ENCODE measurements around the gene FAM131C. TPM values are rescaled to one million over a fixed set of nuclear protein-coding genes. Genes with fewer than 3 reads are reported as not detected.

FAM131C gene
- total and polyA plus RNA-seq, 2 donors, result 0.30 TPM; not detected in 1

DNA sequence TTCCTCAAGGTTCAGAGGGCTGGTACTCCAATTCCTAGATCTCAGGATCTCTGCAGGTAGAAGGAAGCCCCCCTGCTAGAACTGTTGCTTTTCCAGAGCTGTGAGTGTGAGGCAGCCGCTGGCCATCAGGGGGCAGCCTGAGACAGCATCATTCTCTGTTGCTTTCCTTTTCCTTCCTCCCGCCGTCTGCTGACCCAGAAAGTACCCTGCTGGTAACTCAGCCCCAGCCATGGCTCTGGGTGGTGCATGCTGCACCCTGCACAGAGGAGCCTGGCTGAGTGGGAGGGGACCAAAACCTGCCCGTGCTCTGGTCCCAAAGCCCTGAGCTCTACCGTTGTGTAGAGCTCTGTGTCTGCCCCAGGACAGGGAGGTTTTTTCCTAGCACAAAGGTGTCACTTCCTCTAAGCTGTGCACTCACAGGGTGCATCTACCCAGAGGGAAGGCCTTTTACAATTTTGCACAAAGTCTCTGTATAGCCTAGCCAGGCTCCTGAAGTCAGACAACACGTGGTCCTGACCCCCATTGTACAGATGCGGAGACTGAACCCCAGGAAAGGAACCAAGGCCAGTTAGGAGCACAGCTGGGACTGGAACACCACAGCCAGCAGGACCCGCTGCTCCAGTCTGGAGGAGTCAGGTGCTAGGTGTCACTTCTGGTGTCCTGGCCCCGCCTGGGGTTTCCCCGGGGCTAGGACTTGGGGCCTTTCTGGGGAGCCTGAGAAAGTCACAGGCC lies 5.6 kb upstream of the FAM131C start:
- Histone ChIP-seq H3K4me1 (ENCODE audit: insufficient read depth) (no peaks in the 10 kb centered on the region), H3K4me3 (ENCODE audit: low read depth, low read length) (no peak overlapping the region), H3K27ac (ENCODE audit: low read depth) (no peak overlapping the region), H3K36me3 (ENCODE audit: insufficient read depth) (no peaks in the 10 kb centered on the region)
- WGBS, result 35% methylated on average over 10 of the region's 10 CpGs
- no peak for DNase-seq (ENCODE audit: extremely low spot score)

DNA sequence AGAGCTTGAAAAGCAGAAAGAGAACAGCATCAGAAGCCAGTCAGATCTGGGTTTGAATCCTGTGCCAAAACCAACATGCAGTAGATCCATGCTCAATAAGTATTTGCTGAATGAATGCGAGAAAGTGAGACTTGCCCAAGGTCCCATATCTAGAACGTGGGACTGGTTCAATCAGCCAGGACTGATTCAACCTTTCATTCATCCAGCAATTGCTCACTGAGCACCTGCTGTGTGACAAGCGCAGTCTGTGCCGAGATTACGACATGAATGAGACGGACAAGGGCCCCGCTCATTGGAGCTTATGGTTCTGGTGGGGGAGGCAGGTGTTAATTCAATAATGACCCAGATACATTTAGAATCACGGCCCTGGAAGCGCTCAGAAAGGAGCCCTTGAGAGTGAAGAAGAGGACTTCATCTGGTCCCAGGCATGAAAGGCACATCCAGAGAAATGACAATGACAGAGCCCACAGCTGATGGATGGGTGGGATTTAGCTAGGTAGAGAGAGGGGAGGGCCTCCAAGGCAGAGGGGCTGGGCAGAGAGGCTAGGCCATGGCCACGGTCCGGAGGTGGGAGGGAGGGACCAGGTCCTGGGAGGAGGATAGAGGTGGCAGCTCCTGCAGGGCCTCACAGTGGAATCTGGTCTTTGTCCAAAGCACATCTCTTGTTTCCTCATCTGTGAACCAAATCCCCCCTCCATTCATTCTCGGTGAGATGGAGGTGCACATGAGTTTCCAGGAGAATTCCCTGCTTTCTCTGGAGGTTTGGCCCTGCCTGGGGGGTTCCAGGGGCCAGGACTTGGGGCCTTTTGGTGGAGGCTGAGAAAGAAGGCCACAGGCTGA lies 4.2 kb upstream of the FAM131C start:
- 87% methylated on average over 12 of the region's 12 CpGs for WGBS
- H3K27ac ChIP-seq (ENCODE audit: low read depth), result no peak overlapping the region
- no peaks in the 10 kb centered on the region for H3K36me3 ChIP-seq (ENCODE audit: insufficient read depth)
- no peaks in the 10 kb centered on the region for H3K4me1 ChIP-seq (ENCODE audit: insufficient read depth)
- no peak for DNase-seq (ENCODE audit: extremely low spot score)
- H3K4me3 ChIP-seq (ENCODE audit: low read depth, low read length), result no peak overlapping the region

DNA sequence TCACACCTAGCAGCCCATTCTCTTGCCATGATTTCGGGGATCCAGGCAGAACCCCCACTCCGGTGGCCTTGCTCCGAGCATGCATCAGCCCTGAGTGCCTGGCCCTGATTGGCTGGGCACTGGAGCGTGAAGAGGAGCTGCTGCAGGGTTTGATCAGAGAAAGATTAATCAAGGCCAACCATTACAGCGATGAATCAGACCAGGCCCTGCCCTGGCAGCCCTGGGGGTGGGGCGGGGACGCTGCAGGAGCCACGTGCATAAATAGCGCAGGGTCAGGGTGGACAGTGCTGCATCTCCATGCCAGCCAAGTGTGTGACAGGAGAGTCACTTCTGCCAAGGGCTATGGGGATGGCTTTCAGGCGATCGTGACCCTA lies 3.4 kb upstream of the FAM131C start:
- no peak for DNase-seq (ENCODE audit: extremely low spot score)
- Histone ChIP-seq H3K4me3 (ENCODE audit: low read depth, low read length) (no peak overlapping the region), H3K27ac (ENCODE audit: low read depth) (no peak overlapping the region), H3K36me3 (ENCODE audit: insufficient read depth) (no peaks in the 10 kb centered on the region), H3K4me1 (ENCODE audit: insufficient read depth) (no peaks in the 10 kb centered on the region)
- 87% methylated on average over 11 of the region's 11 CpGs for WGBS

DNA sequence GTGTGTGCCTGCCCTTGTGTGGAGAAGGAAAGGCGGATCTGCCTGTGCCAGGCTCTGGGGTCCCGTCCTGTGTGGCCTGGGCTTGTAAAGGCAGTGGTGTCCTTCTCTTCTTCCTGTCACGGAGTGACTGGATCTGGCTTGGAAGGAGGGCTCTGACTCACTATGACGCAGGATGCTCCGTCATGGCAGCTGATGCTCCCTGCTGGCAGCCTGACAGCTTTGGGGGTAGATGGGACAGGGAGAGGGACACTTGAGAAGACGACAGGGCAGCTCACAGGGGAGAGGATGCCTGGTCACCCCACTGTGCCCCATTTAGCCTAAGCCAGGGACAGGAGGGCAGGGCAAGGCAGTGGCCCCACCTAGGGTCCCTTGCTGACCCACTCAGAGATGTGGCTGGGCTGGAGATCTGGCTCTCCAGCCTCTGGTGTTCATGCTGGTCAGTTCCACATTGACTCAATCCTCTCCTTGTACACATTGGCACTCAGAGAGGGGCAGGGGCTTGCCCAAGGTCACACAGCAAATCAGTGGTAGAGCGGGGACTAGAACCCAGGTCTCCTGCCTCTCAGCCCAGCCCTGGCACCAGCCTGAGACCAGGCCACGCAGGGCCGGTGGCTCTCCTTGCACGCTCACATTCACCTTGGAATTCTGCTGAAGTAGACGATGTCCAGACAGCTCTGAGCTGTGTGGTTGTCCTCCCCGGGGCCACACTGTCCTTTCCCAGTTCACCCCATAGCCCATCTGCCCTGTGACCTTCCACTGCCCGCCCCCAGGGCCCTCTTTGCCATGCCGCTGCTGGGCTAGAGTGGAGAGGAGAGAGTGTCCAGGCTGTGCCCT lies 2.8 kb upstream of the FAM131C start:
- WGBS, result 81% methylated on average over 14 of the region's 14 CpGs
- Histone ChIP-seq H3K4me1 (ENCODE audit: insufficient read depth) (no peaks in the 10 kb centered on the region), H3K36me3 (ENCODE audit: insufficient read depth) (no peaks in the 10 kb centered on the region), H3K27ac (ENCODE audit: low read depth) (no peak overlapping the region), H3K4me3 (ENCODE audit: low read depth, low read length) (no peak overlapping the region)
- no peak for DNase-seq (ENCODE audit: extremely low spot score)

DNA sequence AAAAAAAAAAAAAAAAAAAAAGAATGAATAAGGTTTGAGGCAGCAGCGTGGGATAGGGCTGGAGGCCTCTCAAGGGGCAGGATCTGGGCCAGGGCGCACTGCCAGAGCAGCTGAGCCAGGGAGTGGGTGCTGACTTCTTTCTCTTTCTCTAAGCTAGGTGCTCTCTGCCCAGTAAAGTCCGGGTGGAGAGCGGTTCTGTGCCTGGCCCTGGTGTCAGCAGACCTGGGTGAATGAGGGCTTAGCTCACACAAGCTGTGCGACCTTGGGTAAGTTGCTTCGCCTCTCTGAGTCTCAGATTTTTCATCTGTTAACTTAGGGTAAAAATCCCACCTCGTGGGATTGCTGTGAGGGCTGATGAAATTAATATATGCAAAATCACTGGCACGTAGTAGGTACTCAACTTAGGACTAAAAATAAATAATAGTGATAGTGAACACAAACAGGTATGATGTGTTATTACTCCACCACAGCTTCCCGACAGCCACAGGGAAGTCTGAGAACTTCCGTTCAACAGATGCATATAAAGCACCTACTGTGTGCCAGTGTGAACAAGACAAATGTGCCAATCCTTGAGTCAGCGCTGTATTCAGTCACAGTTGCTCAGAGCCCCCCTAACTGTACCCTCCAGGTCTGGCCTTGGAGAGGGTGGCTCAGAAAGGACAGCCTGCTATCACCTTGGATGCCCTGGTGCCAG lies 2.0 kb upstream of the FAM131C start:
- H3K27ac ChIP-seq (ENCODE audit: low read depth), result no peak overlapping the region
- 69% methylated on average over 11 of the region's 11 CpGs for WGBS
- H3K4me1 ChIP-seq (ENCODE audit: insufficient read depth), result no peaks in the 10 kb centered on the region
- H3K4me3 ChIP-seq (ENCODE audit: low read depth, low read length), result no peak overlapping the region
- DNase-seq (ENCODE audit: extremely low spot score), result no peak
- H3K36me3 ChIP-seq (ENCODE audit: insufficient read depth), result no peaks in the 10 kb centered on the region

DNA sequence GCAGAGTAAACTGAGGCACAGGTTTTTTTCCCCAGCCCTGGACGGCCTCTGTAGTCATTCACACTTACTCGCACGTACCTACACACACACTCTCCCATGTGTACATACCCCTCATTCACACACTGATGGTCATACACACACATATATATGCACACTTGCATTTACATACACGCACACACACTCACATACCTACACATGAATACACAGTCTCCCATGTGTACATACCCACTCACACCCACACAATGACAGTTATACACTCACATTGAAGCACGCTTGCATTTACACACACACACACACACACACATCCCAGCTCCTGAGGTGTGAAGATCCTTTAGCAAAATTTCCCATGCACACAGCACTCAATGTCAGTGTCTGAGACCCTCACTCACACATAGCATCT lies 766 bp upstream of the FAM131C start:
- no peaks in the 10 kb centered on the region for H3K4me1 ChIP-seq (ENCODE audit: insufficient read depth)
- H3K27ac ChIP-seq (ENCODE audit: low read depth), result no peak overlapping the region
- no peak for DNase-seq (ENCODE audit: extremely low spot score)
- no peak overlapping the region for H3K4me3 ChIP-seq (ENCODE audit: low read depth, low read length)
- 85% methylated on average over 5 of the region's 5 CpGs for WGBS
- H3K36me3 ChIP-seq (ENCODE audit: insufficient read depth), result no peaks in the 10 kb centered on the region

DNA sequence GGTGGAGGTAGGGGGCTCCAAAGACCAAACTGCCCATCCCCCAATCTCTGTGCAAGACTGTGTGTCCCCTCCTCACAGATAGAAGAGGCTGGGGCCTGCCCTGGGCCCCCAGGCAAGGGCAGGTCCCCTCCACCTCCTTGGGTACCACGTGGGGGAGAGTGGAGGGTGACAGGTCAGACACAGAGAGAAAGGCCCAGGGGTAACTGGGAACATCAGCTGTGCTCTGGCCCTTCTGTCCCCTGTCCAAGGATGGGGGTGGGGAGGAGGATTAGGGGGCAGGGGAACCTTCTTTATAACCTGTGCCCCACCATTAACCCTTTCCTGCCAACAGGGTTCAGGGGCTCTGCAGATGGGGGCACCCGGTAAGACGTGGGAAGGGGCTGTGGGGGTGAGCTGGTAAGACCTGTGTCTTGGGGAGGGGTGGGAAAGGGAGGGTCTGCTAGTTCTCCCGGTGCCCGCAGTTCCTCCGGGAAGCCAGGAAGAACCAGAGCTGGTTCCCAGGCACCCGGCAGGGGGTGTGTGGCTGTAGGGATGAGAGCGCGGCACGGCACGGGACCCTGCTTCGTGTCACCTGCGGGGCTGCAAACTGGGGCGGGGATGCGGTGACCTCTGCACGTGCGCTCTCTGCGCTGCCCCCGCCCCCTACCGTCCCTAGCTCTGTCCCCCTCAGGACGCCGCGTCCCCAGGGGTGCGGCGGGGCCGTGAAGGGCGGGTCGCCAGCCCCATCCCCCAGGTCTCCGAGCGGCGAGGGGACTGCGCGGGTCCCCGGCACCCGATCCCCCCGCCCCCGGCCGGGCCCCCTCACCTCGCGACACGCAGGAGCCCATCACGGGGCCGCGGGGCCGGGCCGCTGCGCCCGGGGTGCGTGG lies 601 bp downstream of the FAM131C start:
- Histone ChIP-seq H3K36me3 (ENCODE audit: insufficient read depth) (no peaks in the 10 kb centered on the region), H3K27ac (ENCODE audit: low read depth) (no peak overlapping the region), H3K4me1 (ENCODE audit: insufficient read depth) (no peaks in the 10 kb centered on the region), H3K4me3 (ENCODE audit: low read depth, low read length) (peak overlapping the region; percentile 35)
- no peak for DNase-seq (ENCODE audit: extremely low spot score)
- WGBS, result 7% methylated on average over 49 of the region's 49 CpGs

DNA sequence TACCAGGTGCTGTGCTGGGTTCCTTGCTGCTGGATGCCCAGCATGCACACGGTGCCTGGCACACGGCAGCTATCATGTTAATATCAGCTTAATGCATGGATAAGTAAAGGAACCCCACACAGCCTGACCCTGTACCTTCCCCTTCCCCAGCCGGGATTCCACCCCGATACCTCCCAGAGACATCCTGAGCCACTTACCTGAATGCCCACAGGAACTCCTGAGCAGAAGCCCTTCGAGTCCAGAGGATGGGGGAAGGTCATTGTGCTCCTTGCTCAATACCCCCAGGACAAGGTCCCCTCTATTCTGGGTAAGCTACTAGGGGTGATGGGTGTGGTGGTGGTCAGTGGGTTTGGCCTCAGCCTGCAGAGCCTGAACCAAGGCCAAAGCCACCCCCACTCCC lies 1.4 kb downstream of the FAM131C start:
- no peak overlapping the region for H3K4me3 ChIP-seq (ENCODE audit: low read depth, low read length)
- H3K36me3 ChIP-seq (ENCODE audit: insufficient read depth), result no peaks in the 10 kb centered on the region
- no peaks in the 10 kb centered on the region for H3K4me1 ChIP-seq (ENCODE audit: insufficient read depth)
- no peak for DNase-seq (ENCODE audit: extremely low spot score)
- H3K27ac ChIP-seq (ENCODE audit: low read depth), result no peak overlapping the region
- WGBS, result 86% methylated on average over 5 of the region's 5 CpGs

DNA sequence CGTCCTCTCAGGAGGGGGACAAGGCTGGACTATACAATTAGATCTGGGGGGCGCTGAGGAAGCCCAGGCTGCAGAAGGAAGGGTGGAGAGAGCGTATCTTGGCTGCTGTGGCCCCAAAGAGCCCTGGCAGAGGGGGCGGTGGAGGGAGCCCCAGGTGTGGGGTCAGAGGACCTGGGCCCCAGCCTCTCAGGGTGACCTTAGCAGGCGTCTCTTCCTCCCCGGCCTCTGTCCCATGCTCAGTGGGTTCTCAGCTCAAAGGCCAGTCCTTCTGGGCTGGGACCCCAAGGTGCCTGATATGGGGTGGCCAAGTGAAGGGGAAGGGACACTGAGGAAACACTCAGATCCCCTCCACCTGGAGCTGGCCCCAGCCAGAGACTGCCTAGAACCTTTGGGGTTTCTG lies 1.8 kb downstream of the FAM131C start:
- Histone ChIP-seq H3K36me3 (ENCODE audit: insufficient read depth) (no peaks in the 10 kb centered on the region), H3K4me3 (ENCODE audit: low read depth, low read length) (no peak overlapping the region), H3K4me1 (ENCODE audit: insufficient read depth) (no peaks in the 10 kb centered on the region), H3K27ac (ENCODE audit: low read depth) (no peak overlapping the region)
- no peak for DNase-seq (ENCODE audit: extremely low spot score)
- WGBS, result 97% methylated on average over 6 of the region's 6 CpGs

DNA sequence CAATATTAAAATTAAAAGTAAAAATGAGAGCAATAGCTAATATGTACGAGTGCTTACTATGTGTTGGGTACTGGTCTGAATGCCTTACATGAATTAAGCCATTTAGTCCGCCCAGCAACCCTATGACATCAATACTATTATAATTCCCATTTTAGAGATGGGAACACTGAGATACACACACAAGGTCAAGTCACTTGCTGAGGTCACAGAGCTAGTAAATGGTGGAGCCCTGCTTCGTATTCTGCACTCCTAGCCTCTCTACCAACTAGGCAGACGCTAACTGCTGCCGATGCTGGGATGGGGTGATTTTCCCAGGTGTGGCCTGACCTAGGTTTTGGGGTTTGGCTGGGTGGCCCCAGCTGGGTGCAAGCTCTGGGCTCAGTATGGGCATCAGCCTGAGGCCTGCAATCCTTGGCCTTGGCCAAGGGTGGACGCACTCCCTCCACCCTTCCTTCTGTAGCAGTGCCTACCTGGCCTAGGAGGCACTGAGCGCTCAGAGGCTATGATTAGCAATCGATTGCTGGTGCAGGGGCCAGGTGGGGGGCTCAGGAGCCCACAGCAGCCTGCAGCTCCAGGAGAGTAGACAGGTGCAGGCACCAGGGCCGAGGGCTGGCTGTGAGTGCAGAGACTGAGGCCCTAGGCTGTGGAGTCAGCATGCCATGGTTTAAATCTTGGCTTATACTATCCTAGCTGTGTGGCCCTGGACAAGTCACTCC lies 2.7 kb downstream of the FAM131C start:
- Histone ChIP-seq H3K4me3 (ENCODE audit: low read depth, low read length) (no peak overlapping the region), H3K4me1 (ENCODE audit: insufficient read depth) (no peaks in the 10 kb centered on the region), H3K36me3 (ENCODE audit: insufficient read depth) (no peaks in the 10 kb centered on the region), H3K27ac (ENCODE audit: low read depth) (no peak overlapping the region)
- no peak for DNase-seq (ENCODE audit: extremely low spot score)
- 93% methylated on average over 9 of the region's 9 CpGs for WGBS

DNA sequence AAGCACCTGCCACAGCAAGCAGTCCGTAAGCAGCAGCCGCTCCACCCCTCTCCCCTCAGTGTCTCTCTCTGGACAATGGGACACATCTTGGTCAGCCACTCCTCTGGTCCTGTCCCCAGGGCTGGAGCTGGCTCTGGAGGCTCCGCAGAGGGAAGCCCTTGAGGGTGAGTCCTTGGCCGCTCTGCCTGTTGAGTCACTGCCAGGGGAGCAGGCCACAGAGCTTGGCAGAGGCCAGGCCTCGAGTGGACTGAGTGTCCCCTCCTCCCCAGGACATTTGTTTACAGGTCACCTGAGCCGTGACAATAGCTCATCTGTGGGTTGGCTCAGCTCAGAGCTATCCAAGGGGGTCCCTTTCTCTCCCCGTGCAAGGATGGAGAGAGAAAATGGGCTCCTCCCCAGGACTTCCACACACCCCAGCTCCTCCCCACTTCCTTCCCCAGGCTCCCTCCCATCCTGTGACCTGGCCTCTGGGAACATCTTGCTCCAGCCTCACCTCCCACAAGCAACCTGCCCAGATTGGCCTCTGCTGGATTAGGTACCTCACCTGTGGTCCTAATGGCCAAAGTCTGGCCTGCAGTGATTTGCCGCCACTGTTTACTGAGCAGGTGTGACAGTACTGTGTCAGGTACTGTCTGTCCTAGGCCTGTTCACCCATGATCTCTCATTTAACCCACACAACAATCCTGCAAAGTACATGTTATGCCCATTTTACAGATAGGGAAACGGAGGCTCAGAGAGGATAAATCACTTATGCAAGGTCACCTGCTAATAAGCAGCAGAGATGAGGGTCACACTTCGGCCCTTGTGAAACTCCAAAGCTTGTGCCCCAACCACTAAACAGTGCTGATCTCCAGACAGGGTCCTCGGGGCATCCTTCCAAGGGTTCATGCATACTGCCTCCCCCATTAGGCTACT lies 4.8 kb downstream of the FAM131C start:
- Histone ChIP-seq H3K4me3 (ENCODE audit: low read depth, low read length) (no peak overlapping the region), H3K36me3 (ENCODE audit: insufficient read depth) (no peaks in the 10 kb centered on the region), H3K27ac (ENCODE audit: low read depth) (no peak overlapping the region), H3K4me1 (ENCODE audit: insufficient read depth) (no peaks in the 10 kb centered on the region)
- WGBS, result 58% methylated on average over 11 of the region's 11 CpGs
- DNase-seq (ENCODE audit: extremely low spot score), result no peak

Measured in urinary bladder (tissue), 4 donors.